H1 (cell line): ENCODE results near the gene TUBGCP3.

Experiments
- EGR1 ChIP-seq: IDR thresholded peaks from 2 replicates; pipeline ENCODE4 v1.6.1; 2011; ENCODE audit warnings: low read depth, low read length, borderline replicate concordance
- EZH2 ChIP-seq: fragments of 200-600 bp; sonication (generic); IDR thresholded peaks from 2 replicates; pipeline ENCODE4 v1.7.1; 2012; ENCODE audit warnings: low read depth, mild to moderate bottlenecking, moderate library complexity, low read length, inconsistent platforms; ENCODE audit not compliant: severe bottlenecking
- POLR2A ChIP-seq, 2 experiments: IDR thresholded peaks; 1 replicate in 1 of 2; 2 replicates in 1 of 2; pipeline ENCODE4 v1.6.1; 2011; ENCODE audit warnings: low read depth in 2 of 2, low read length in 2 of 2, mild to moderate bottlenecking in 2 of 2; ENCODE audit errors: control extremely low read depth in 1 of 2
- POLR2AphosphoS5 ChIP-seq: IDR thresholded peaks from 2 replicates; pipeline ENCODE4 v1.6.1; 2011; ENCODE audit warnings: low read depth, low read length
- RAD21 ChIP-seq, 2 experiments: IDR thresholded peaks in 1 of 2; conservative IDR thresholded peaks in 1 of 2; 2 replicates each; pipeline ENCODE4 v1.6.1; 2011; ENCODE audit warnings: low read depth in 2 of 2, low read length in 2 of 2, improper control_type of control experiment in 1 of 2, inconsistent platforms in 1 of 2, mild to moderate bottlenecking in 1 of 2, moderate library complexity in 1 of 2
- RFX5 ChIP-seq: IDR thresholded peaks from 2 replicates; pipeline ENCODE4 v1.6.1; 2011; ENCODE audit warnings: low read depth, low read length, improper control_type of control experiment, borderline replicate concordance
- TAF1 ChIP-seq: IDR thresholded peaks from 2 replicates; pipeline ENCODE4 v1.6.1; 2011; ENCODE audit warnings: mild to moderate bottlenecking, low read depth, low read length
- TEAD4 ChIP-seq: IDR thresholded peaks from 2 replicates; pipeline ENCODE4 v1.6.1; 2012; ENCODE audit warnings: low read depth, low read length, inconsistent platforms, mixed read lengths
- ZNF274 ChIP-seq: IDR thresholded peaks from 2 replicates; pipeline ENCODE4 v1.7.0; 2012; ENCODE audit warnings: low read length, borderline replicate concordance; ENCODE audit errors: extremely low read depth
- TF ChIP-seq, protein P1 (sequence below), 3 experiments: IDR thresholded peaks; 1 replicate in 2 of 3; 2 replicates in 1 of 3; pipeline versions ENCODE4 v1.5.1 to v1.6.1; 2011; ENCODE audit warnings: low read length in 3 of 3, mild to moderate bottlenecking in 3 of 3, inconsistent platforms in 2 of 3, low read depth in 1 of 3, moderate library complexity in 1 of 3; ENCODE audit not compliant: insufficient read depth in 1 of 3; ENCODE audit errors: control extremely low read depth in 1 of 3
- TF ChIP-seq, protein P2 (sequence below): IDR thresholded peaks from 2 replicates; pipeline ENCODE4 v1.6.1; 2012; ENCODE audit warnings: inconsistent platforms
- TF ChIP-seq, protein P3 (sequence below): IDR thresholded peaks from 2 replicates; pipeline ENCODE4 v1.6.1; 2011; ENCODE audit warnings: low read length, improper control_type of control experiment

DNA sequence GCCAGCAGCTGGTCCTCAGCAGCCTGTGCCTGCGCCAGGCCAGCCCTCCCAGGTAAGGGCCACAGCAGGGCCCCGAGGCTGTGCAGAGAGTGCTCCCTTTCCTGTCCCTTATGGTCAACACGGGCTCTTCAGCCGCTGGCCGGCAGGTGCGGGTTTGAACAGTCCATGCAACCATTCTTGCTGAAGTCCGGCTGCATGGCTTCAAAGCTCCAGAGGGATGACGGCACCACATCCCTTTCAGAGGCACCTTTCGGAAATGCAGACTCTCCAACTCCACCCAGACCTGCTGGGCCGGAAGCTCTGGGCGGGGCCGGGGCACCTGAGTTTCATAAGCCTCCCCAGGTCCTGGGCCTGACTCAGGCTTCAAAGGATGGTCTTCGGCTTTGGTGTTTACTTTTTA is 130.5 kb downstream of the TUBGCP3 start:
- TF ChIP-seq, protein P1, sequence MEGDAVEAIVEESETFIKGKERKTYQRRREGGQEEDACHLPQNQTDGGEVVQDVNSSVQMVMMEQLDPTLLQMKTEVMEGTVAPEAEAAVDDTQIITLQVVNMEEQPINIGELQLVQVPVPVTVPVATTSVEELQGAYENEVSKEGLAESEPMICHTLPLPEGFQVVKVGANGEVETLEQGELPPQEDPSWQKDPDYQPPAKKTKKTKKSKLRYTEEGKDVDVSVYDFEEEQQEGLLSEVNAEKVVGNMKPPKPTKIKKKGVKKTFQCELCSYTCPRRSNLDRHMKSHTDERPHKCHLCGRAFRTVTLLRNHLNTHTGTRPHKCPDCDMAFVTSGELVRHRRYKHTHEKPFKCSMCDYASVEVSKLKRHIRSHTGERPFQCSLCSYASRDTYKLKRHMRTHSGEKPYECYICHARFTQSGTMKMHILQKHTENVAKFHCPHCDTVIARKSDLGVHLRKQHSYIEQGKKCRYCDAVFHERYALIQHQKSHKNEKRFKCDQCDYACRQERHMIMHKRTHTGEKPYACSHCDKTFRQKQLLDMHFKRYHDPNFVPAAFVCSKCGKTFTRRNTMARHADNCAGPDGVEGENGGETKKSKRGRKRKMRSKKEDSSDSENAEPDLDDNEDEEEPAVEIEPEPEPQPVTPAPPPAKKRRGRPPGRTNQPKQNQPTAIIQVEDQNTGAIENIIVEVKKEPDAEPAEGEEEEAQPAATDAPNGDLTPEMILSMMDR (IDR thresholded peaks at IDR 0.05; ENCODE audit: control extremely low read depth in 1 of 3, insufficient read depth in 1 of 3, low read depth in 1 of 3, low read length in 3 of 3), result no peak
- TF ChIP-seq TAF1 (no peak), ZNF274 (no peak), EZH2 (no peak), POLR2AphosphoS5 (no peak), RAD21 (IDR thresholded peaks at IDR 0.05 in 1 of 2, conservative IDR thresholded peaks at IDR 0.05 in 1 of 2; ENCODE audit: low read depth in 2 of 2, low read length in 2 of 2) (no peak), EGR1 (no peak), RFX5 (no peak), TEAD4 (no peak), POLR2A (IDR thresholded peaks at IDR 0.05; ENCODE audit: control extremely low read depth in 1 of 2, low read depth in 2 of 2, low read length in 2 of 2) (no peak)
- TF ChIP-seq, protein P2, sequence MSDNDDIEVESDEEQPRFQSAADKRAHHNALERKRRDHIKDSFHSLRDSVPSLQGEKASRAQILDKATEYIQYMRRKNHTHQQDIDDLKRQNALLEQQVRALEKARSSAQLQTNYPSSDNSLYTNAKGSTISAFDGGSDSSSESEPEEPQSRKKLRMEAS, result no peak
- TF ChIP-seq, protein P3, sequence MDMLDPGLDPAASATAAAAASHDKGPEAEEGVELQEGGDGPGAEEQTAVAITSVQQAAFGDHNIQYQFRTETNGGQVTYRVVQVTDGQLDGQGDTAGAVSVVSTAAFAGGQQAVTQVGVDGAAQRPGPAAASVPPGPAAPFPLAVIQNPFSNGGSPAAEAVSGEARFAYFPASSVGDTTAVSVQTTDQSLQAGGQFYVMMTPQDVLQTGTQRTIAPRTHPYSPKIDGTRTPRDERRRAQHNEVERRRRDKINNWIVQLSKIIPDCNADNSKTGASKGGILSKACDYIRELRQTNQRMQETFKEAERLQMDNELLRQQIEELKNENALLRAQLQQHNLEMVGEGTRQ, result no peak
